Measurements from ENCODE around the gene KRTAP4-8.
"Not testable (repeated sequence)": the region's sequence is repeated elsewhere in the genome, so short reads cannot be mapped to it uniquely, and the experiment has no call there.

DNA sequence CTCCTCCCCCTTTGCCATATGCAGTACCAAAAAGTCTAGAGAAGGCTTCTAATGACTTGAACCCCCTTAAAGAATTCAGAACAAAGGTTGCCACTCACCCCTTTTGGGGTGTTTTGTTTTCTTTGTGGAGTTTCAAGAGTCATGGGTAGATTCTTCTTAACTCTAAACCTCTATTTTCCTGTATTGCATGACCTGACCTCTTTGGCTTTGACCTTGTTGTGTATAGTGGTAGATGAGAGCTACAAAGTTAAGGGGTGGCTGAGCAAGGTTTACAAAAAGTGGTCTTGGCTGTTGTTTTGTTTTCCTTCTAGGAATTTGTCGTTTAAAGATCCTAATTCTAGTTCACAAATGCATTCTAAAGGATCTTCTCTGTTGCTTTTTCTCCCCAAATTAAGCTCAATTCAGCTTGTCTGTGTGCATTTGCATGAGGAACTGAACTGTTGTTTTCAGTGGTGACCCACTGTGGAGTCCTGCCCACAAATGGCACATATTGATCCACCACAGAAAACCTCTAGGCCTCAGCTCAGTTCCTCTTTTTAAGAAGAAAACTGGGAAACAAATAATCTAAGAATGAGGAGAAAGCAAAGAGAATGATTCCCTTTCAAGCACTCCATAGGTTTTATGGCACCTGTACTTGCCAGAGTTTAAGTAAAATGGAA, 10.9 kb upstream of the KRTAP4-8 start:
- TF ChIP-seq, protein P1, sequence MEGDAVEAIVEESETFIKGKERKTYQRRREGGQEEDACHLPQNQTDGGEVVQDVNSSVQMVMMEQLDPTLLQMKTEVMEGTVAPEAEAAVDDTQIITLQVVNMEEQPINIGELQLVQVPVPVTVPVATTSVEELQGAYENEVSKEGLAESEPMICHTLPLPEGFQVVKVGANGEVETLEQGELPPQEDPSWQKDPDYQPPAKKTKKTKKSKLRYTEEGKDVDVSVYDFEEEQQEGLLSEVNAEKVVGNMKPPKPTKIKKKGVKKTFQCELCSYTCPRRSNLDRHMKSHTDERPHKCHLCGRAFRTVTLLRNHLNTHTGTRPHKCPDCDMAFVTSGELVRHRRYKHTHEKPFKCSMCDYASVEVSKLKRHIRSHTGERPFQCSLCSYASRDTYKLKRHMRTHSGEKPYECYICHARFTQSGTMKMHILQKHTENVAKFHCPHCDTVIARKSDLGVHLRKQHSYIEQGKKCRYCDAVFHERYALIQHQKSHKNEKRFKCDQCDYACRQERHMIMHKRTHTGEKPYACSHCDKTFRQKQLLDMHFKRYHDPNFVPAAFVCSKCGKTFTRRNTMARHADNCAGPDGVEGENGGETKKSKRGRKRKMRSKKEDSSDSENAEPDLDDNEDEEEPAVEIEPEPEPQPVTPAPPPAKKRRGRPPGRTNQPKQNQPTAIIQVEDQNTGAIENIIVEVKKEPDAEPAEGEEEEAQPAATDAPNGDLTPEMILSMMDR (conservative IDR thresholded peaks at IDR 0.05; ENCODE audit: low read depth, low read length) = not testable (repeated sequence)
- not testable (repeated sequence) for TF ChIP-seq EZH2 (IDR thresholded peaks at IDR 0.05; ENCODE audit: low read length, unreplicated experiment)

Measured in PC-3 (cell line).